HUES64 (cell line): Measurements from ENCODE around the gene ABR.
"Not testable (repeated sequence)": the region's sequence is repeated elsewhere in the genome, so short reads cannot be mapped to it uniquely, and the experiment has no call there.

Experiments
- H3K27ac ChIP-seq: 2 replicates; pipeline ENCODE4 v1.7.0; 2013; ENCODE audit warnings: low read depth, low read length, inconsistent platforms
- H3K27me3 ChIP-seq: 2 replicates; pipeline ENCODE4 v1.6.1; 2013; ENCODE audit warnings: mild to moderate bottlenecking, low read length; ENCODE audit not compliant: insufficient read depth
- H3K36me3 ChIP-seq: 2 replicates; pipeline ENCODE4 v1.6.1; 2013; ENCODE audit warnings: mild to moderate bottlenecking, low read length; ENCODE audit not compliant: insufficient read depth
- H3K4me1 ChIP-seq: 2 replicates; pipeline ENCODE4 v1.6.1; 2013; ENCODE audit warnings: mild to moderate bottlenecking, low read length, moderate library complexity; ENCODE audit not compliant: insufficient read depth
- H3K4me3 ChIP-seq: 2 replicates; pipeline ENCODE4 v1.5.1; 2013; ENCODE audit warnings: mild to moderate bottlenecking, low read length, moderate library complexity
- H3K9ac ChIP-seq: 2 replicates; pipeline ENCODE4 v1.6.1; 2013; ENCODE audit warnings: mild to moderate bottlenecking, low read depth, low read length
- H3K9me3 ChIP-seq: 2 replicates; pipeline ENCODE4 v1.6.1; 2013; ENCODE audit warnings: low read depth, low read length; ENCODE audit not compliant: insufficient read depth
- WGBS: fragments of 150-250, 120-280 bp; methylation state at CpG from one replicate; pipeline ENCODE4 v1.1.7; 2013; ENCODE audit warnings: missing lambda C conversion rate; 5-methylcytosine and 5-hydroxymethylcytosine counted together

Gene ABR

DNA sequence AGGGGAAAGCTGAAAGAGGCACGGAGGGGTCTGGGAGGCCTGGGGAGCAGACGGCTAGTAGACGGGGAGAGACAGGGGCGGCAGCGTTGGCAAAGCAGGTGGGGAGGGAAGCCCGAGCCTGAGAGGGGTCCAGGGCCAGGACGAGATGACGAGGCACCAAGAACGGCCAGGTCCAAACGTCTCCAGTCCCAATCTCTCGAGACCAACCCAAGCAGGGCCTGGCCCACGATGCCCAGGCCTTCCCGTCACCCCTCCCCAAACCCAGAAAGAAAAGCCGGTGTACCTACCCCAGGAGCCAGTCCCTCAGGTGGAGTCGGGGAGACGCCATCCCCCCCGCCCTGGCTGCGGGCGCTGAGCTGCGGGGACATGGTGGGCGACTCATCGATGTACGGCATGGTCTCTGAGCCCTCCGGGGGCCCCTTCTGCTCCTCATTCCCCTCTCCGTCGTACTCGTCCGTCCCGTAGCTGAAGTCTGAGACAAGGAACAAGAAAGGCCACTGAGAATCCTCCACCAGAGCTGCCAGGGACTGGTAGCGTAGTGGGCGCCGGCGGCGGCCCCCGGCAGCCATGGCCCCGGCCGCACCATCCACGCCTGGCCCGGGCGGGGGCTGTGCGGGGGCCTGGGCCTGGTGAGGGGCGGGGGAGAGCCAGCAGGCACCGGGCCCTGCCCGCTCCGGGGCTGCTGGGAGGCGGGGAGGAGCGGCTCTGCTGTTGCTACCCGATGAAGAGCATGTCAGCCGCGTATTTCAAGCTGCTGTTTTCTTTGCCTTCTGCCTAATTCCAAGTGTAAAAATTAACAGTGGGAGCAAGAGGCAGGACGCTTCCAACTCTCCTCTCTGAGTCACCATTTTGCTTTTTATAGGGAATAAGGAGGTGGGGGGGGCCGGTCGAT, 54.6 kb downstream of the ABR start:
- H3K9ac ChIP-seq, result no peak overlapping the region
- no peaks in the 10 kb centered on the region for H3K27me3 ChIP-seq
- no peak overlapping the region for H3K4me3 ChIP-seq
- 90% methylated on average over 53 of the region's 53 CpGs for WGBS
- no peak overlapping the region for H3K27ac ChIP-seq
- peaks cover 4% of the 10 kb centered on the region; the same call in 1 of the 2 replicates for H3K4me1 ChIP-seq
- no peaks in the 10 kb centered on the region for H3K36me3 ChIP-seq
- no peaks in the 10 kb centered on the region for H3K9me3 ChIP-seq

DNA sequence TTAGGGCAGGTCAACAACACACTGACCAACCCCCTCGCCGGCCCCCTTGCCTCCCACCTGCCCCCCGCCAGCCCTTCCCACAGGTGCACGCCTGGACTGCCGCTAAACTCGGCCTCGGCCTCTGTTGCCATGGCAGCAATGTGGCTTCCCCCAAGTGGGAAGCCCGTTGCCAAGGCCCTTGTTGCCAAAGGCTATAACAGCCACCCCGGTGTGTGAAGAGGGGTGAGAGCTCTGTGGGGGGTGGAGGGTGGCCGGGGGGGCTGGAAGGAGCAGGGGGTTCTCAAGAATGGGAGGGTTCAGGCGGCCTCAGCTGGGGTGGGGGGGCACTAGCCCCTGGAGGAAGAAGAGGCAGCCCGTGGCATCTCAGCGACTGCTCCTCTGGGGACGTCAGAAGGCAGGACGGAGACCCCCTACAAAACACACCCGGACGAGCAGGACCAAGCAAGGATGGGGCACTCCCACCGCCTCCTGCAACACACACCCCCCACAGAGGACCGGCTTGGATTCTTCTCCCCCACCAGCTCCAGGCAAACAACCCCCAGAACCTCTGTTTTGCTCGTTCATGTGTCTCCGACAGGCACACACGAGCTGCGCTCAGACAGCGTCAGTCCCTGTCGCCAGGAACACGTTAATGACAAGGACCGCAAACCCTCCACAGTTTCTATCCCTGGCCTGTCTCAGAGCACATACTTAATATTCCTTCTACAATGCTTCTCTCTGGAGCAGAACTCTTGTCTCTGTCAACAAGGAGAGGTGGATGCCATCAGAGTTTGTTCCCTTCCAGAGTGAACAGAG, 55.7 kb downstream of the ABR start:
- no peak overlapping the region for H3K4me3 ChIP-seq
- WGBS, result 79% methylated on average over 26 of the region's 27 CpGs
- H3K27me3 ChIP-seq, result no peaks in the 10 kb centered on the region
- no peak overlapping the region for H3K27ac ChIP-seq
- no peaks in the 10 kb centered on the region for H3K9me3 ChIP-seq
- H3K4me1 ChIP-seq, result peaks cover 4% of the 10 kb centered on the region; the same call in 1 of the 2 replicates
- H3K9ac ChIP-seq, result no peak overlapping the region
- H3K36me3 ChIP-seq, result no peaks in the 10 kb centered on the region

DNA sequence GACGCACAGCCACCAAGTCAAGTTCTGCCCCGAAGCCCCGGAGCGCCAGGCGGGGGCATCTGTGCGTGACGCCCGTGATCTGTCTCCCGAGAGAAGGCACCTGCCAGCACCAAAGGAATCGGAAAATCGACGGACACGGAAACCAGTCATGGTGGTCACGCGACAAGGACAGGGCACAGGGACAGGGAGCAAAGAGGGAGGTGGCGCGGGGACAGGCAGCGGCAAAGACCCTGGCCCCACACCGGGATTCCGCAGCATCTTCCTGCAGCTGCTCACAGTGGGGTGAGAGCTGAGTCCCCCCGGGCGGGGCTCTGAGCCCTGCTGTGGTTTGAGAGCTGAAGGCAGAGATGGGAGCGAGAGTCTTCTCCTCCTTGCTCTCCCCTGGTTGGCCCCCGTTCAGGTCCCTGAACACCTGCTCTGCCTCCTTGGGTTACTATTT, 56.4 kb downstream of the ABR start:
- Histone ChIP-seq H3K4me1 (peaks cover 4% of the 10 kb centered on the region; the same call in 1 of the 2 replicates), H3K27ac (no peak overlapping the region)
- WGBS, result 75% methylated on average over 24 of the region's 24 CpGs

DNA sequence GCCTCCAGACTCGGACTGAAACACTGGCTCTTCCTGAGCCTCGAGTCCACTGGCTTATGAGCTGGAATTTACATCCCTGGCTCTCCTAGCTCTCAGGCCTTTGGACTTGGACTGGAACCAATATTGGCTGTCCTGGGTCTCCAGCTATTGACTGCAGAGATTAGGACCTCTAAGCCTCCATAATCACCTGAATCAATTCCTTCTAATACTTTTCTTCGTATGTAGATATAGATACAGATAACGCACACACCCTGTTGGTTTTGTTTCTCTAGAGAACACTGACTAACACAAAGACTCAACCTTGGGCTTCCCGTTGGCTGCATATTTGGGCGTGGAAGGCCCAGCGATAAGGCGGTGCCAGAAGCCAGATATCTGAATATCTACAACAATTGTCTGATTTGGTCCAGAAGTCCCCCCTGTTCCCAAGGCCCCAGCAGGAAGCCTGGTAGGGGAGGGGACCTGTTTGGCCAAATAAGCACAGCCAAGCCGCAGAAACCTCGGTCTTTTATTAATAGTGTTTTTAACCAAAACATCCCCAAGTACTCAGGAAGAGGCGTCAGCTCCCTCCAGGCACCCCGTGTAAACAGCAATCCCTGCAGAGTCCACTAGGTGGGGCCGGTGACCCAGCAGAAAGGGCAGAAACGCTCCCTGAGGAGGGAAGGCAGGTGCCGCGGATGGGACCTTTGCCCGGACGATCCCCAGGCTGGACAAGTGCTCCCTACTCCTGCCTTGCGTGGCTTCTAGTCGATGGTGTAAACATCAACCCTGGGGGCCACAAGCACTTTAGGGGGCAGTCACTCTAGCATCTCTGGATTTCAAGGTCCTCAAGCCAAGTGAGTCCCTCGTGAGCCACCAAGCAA, 57.0 kb downstream of the ABR start:
- WGBS, result 41% methylated on average over 19 of the region's 21 CpGs
- no peak overlapping the region for H3K27ac ChIP-seq
- H3K9ac ChIP-seq, result no peak overlapping the region
- H3K36me3 ChIP-seq, result no peaks in the 10 kb centered on the region
- no peak overlapping the region for H3K4me3 ChIP-seq
- no peaks in the 10 kb centered on the region for H3K27me3 ChIP-seq
- no peaks in the 10 kb centered on the region for H3K9me3 ChIP-seq
- H3K4me1 ChIP-seq, result peaks cover 4% of the 10 kb centered on the region; the same call in 1 of the 2 replicates

More for the DNA sequence above, 56.4 kb downstream of the ABR start:
- Histone ChIP-seq H3K9ac (no peak overlapping the region), H3K9me3 (no peaks in the 10 kb centered on the region), H3K36me3 (no peaks in the 10 kb centered on the region), H3K4me3 (no peak overlapping the region), H3K27me3 (no peaks in the 10 kb centered on the region)

DNA sequence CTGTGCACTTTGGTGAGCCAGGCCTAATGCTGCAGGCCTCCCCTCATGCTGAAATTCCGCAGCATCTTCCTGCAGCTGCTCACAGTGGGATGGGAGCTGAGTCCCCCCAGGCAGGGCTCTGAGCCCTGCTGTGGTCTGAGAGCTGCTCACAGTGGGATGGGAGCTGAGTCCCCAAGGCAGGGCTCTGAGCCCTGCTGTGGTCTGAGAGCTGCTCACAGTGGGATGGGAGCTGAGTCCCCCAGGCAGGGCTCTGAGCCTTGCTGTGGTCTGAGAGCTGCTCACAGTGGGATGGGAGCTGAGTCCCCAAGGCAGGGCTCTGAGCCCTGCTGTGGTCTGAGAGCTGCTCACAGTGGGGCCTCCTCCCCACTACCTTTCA, 58.4 kb downstream of the ABR start:
- not testable (repeated sequence) for H3K9me3 ChIP-seq, H3K9ac ChIP-seq, H3K4me1 ChIP-seq, H3K27ac ChIP-seq, H3K36me3 ChIP-seq, H3K27me3 ChIP-seq, H3K4me3 ChIP-seq
- WGBS, result 88% methylated on average over 1 of the region's 1 CpG

DNA sequence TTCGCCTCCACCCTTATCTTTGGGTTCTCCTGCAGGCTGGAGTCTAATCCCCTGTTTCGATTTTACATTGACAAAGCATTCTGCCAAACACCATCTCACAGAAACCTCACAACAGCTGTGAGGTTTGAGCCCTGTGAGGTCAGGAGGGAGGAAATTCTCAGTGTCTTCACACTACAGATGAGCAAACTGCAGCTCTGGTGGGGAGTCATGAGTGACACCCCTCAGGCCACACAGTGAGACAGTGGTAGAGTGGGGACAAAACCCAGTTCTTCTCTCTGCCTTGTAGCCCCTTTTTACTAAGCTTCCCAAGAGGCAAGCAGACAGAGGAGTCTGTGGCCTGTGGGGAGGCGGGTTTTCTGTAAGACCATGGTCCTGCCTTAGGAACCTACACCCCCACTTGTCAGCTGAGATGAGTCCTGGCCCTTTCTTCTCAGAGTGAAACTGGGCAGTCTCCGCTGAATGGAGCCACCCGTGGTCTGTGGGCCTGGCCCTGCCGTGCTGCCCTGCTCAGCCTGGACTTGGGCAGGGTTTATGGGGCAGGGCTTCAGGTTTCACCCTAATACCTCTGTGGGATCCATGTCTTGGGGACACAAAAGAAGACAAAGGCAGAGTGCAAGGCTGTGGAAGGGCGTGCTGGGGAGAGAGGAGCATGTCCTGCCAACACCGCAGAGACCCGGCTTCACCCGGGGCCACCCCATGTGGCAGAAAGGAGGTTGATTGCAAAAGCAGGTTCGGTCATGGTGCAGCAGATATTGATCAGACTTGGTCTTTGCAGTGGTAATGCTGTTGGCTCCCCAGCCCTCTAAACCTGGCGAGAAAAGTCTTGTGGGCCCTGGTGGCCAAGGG, 59.0 kb downstream of the ABR start:
- Histone ChIP-seq H3K36me3 (no peaks in the 10 kb centered on the region), H3K4me3 (no peak overlapping the region), H3K9ac (no peak overlapping the region), H3K9me3 (no peaks in the 10 kb centered on the region), H3K27me3 (no peaks in the 10 kb centered on the region), H3K27ac (no peak overlapping the region), H3K4me1 (peaks cover 4% of the 10 kb centered on the region; the same call in 1 of the 2 replicates)
- WGBS, result 86% methylated on average over 12 of the region's 12 CpGs

DNA sequence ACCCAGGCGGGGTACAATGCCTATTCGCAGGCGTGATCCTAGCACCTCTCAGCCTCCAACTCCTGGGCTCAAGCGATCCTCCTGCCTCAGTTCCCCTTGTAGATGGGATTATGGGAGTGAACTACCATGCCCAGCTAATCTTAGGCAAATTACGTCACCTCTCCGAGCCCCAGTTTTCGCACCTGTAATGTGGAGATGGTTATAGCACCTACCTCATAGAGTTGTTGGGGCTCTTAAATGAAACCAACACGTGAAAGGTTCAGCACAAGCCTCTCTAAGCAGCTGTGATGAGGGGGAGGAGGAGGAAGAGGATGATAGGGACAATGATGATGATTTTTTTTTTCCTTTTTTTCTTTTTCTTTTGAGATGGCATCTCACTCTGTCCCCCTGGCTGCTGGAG, 59.9 kb downstream of the ABR start:
- 66% methylated on average over 8 of the region's 8 CpGs for WGBS
- peaks cover 4% of the 10 kb centered on the region; the same call in 1 of the 2 replicates for H3K4me1 ChIP-seq

DNA sequence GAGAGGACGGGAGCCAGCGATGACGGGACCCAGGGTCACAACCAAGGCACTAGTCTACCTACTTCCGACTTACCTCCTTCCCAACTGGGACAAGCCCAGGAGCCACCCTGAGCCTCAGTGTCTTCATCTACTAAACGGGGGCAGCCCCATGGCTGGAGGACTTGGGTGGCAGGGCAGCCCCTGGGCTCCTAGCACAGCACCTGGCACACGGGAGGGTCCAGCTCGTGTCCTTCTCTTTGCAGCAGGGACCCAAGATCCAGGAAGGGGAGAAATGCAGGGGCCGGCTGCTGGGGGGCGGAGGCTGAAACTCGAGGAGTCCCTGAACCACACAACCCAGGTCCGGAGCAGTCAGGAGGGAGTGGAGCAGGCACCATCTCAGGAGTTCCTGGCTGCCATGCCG, 63.2 kb downstream of the ABR start:
- 73% methylated on average over 12 of the region's 12 CpGs for WGBS
- H3K9ac ChIP-seq, result no peak overlapping the region
- no peaks in the 10 kb centered on the region for H3K9me3 ChIP-seq
- H3K4me3 ChIP-seq, result no peak overlapping the region
- H3K27me3 ChIP-seq, result no peaks in the 10 kb centered on the region
- peaks cover 4% of the 10 kb centered on the region; the same call in 1 of the 2 replicates for H3K4me1 ChIP-seq
- no peak overlapping the region for H3K27ac ChIP-seq
- no peaks in the 10 kb centered on the region for H3K36me3 ChIP-seq

More for the DNA sequence above, 59.9 kb downstream of the ABR start:
- H3K4me3 ChIP-seq, result no peak overlapping the region
- no peaks in the 10 kb centered on the region for H3K27me3 ChIP-seq
- H3K9me3 ChIP-seq, result no peaks in the 10 kb centered on the region
- H3K27ac ChIP-seq, result no peak overlapping the region
- no peaks in the 10 kb centered on the region for H3K36me3 ChIP-seq
- no peak overlapping the region for H3K9ac ChIP-seq

DNA sequence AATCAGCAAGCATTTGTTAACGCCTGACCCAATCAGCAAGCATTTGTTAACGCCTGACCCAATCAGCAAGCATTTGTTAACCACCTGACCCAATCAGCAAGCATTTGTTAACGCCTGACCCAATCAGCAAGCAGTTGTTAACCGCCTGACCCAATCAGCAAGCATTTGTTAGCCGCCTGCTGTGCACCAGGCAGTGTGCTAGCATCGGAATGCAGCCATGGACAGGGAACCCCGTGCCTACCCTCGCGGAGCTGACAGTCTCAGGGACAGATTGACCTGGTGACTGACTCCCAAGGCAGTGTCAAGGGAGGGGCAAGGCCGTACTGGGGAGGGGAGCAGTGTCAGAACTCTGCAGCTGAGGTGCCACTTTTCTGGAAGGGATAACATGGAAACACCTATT, 66.9 kb downstream of the ABR start:
- Histone ChIP-seq H3K4me1 (peaks cover 26% of the 10 kb centered on the region), H3K9ac (no peak overlapping the region), H3K4me3 (no peak overlapping the region), H3K27me3 (peaks cover 10% of the 10 kb centered on the region), H3K36me3 (no peaks in the 10 kb centered on the region), H3K27ac (no peak overlapping the region), H3K9me3 (no peaks in the 10 kb centered on the region)
- 74% methylated on average over 10 of the region's 10 CpGs for WGBS
